Gastroesophageal sphincter (tissue), 4 donors: Measurements from ENCODE around the gene SYT15B. TPM values are rescaled to one million over a fixed set of nuclear protein-coding genes. Genes with fewer than 3 reads are reported as not detected.
"Not testable (repeated sequence)": the region's sequence is repeated elsewhere in the genome, so short reads cannot be mapped to it uniquely, and the experiment has no call there.

ENCODE experiments used
- ATAC-seq: fragments of 150-250 bp; one replicate; pipeline ENCODE4 v1.9.1; 2016; ENCODE audit warnings: mild to moderate bottlenecking, moderate library complexity
- H3K27ac ChIP-seq, 4 donors: fragments of 200-600 bp; sonication (generic) in 3 of 4; 1 replicate in 3 of 4; 2 replicates in 1 of 4; pipeline ENCODE4 v1.5.1; 2016 to 2019
- H3K27me3 ChIP-seq: fragments of 200-600 bp; sonication (generic); one replicate; pipeline ENCODE4 v1.5.1; 2019
- H3K36me3 ChIP-seq, 2 donors: fragments of 200-600 bp; sonication (generic); one replicate each; pipeline ENCODE4 v1.5.1; 2019; ENCODE audit warnings: control low read depth in 1 of 2
- H3K4me1 ChIP-seq, 3 donors: fragments of 200-600 bp; sonication (generic); 1 replicate in 2 of 3; 2 replicates in 1 of 3; pipeline ENCODE4 v1.5.1; 2016 to 2019; ENCODE audit warnings: control low read depth in 2 of 3
- H3K4me3 ChIP-seq, 2 donors: fragments of 200-600 bp; sonication (generic); one replicate each; pipeline ENCODE4 v1.5.1; 2019; ENCODE audit warnings: mild to moderate bottlenecking in 1 of 2, moderate library complexity in 1 of 2
- H3K9me3 ChIP-seq, 3 donors: fragments of 200-600 bp; sonication (generic); one replicate each; pipeline ENCODE4 v1.5.1; 2017 to 2019; ENCODE audit warnings: control low read depth in 2 of 3
- WGBS, 2 donors: methylation state at CpG; one replicate each; pipeline ENCODE4 v1.1.5; 2018; ENCODE audit warnings: low coverage in 1 of 2; 5-methylcytosine and 5-hydroxymethylcytosine counted together
- total RNA-seq, 4 donors: library from RNA; depleted of rRNA; stranded (reverse); fragments of >200 nt; gene quantifications; one replicate each; pipeline ENCODE4 v1.1.0, GENCODE V29; 2016
- TF ChIP-seq, protein P1 (sequence below), 4 experiments: fragments of 200-600 bp in 2 of 4; fragments of 450-650 bp in 2 of 4; sonication (generic) in 1 of 4; IDR thresholded peaks; one replicate each; pipeline ENCODE4 v1.5.1; 2017 to 2019; ENCODE audit warnings: antibody characterized with exemption in 4 of 4, mild to moderate bottlenecking in 2 of 4, moderate library complexity in 2 of 4

SYT15B gene
- total RNA-seq = 1 to 10 TPM; 1.4 to 4.0 (median 2.0) TPM

DNA sequence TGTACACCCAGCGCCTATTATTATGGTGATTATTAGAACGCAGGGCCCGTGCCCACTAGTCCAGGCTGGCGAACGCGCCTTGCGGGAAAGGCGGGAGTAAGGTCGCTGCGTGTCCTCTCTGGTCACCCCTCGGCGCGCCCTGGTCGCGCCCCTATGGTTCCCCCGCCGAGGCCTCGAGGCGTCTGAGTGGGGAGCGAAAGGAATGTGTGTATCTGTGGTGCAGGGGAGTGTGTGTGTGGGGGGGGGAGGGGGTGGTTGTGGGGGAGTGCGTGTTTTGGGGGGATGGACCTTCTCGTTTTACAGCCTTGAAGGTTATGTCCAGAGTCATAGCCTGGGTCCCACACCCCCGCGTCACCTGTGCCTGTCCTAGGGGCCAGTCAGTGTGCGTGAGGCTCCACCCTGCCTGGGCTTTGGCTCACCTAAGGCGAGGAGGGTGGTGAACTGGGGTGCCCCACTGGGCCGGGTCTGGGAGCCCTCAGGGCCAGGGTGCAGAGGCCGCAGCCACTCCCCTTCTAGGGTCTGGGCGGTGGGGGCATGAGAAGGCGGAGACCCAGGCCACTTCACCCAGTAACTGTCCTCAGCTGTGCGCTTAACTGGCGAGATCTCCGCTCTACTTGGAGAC, at the start of gene SYT15B:
Gene SYT15B (minus strand): TSS at position 39 of the 622 bp plus-strand sequence. CDS start 952 bp downstream, outside the sequence.
- WGBS, 2 donors = no CpG with 5 or more reads among the region's 33 CpGs
- not testable (repeated sequence) for H3K36me3 ChIP-seq, H3K9me3 ChIP-seq, ATAC-seq, H3K4me1 ChIP-seq, H3K27ac ChIP-seq
- Histone ChIP-seq H3K4me3 (peak within 1 kb of the TSS in 1 of 2 donors; percentile 36), H3K27me3 (peaks cover 13% of the 10 kb centered on the region)

DNA sequence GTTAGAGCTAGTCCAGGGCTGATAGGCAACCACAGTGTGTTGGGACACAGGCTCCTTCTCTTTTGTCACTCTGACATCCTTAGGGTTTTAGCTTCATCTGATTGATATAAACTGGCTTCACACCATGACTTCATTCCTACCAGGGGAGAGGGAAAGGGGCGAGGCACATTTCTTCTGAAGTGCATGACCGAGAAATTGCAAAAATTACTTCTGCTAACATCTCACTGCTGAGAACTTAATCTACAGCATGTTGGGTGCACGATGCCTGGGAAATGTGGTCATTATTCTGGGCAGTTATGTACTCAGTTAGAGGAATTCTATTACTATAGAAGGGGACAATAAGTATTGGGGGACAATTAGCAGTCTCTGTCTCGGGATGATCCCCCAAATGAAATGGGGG, 16.2 kb upstream of the SYT15B start:
- not testable (repeated sequence) for H3K4me1 ChIP-seq, H3K27me3 ChIP-seq, H3K36me3 ChIP-seq, H3K9me3 ChIP-seq, H3K27ac ChIP-seq, ATAC-seq, H3K4me3 ChIP-seq
- WGBS, 2 donors = no CpG with 5 or more reads among the region's 4 CpGs

DNA sequence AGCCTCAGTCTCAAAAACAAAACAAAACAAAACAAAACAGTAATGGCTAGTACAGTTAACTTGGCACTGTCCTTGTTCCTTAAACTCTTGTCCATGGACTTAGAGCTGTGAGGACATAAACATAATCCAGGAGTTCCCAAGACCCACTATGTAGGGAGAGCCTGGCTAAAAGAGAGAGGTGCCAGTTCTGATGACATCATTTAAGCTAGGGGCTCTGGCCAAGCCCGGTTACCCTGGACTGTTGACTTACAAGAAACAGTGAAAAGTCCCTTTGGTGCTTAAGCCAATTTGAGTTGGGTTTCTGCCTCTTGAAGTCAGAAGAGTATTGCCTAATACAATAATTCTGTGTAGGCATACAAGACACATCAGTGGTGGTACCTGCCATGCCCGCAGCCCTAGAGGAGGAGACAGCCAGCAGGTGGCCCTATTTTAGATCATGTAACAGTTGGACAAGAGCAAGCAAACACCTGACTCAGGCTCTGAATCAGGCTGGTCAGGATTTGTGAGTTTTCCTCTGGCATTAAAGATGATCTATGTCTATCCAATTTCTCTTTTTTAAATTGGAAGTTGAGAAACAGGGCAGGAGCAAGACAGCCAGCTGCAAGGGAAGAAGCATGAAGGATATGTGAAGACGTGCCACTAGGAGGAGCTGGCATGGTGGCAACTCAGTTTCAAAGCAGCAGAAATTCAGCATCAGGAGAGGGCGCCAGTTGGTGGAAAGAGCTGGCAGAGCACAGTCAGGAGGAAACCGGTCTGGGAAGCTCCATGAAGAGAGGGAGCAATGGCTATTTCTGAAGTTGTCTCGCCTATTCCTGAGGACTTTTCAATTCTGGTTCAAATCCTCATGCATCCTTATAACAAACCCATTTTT, 12.2 kb upstream of the SYT15B start:
- not testable (repeated sequence) for H3K4me3 ChIP-seq, H3K27ac ChIP-seq, H3K9me3 ChIP-seq, H3K36me3 ChIP-seq, H3K27me3 ChIP-seq, H3K4me1 ChIP-seq
- peak; percentile 46 for ATAC-seq
- TF ChIP-seq, protein P1, sequence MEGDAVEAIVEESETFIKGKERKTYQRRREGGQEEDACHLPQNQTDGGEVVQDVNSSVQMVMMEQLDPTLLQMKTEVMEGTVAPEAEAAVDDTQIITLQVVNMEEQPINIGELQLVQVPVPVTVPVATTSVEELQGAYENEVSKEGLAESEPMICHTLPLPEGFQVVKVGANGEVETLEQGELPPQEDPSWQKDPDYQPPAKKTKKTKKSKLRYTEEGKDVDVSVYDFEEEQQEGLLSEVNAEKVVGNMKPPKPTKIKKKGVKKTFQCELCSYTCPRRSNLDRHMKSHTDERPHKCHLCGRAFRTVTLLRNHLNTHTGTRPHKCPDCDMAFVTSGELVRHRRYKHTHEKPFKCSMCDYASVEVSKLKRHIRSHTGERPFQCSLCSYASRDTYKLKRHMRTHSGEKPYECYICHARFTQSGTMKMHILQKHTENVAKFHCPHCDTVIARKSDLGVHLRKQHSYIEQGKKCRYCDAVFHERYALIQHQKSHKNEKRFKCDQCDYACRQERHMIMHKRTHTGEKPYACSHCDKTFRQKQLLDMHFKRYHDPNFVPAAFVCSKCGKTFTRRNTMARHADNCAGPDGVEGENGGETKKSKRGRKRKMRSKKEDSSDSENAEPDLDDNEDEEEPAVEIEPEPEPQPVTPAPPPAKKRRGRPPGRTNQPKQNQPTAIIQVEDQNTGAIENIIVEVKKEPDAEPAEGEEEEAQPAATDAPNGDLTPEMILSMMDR (IDR thresholded peaks at IDR 0.05) = peak in 2 of 4 experiments; percentile 19 to 45
- WGBS, 2 donors = 0 to 15% methylated on average over 3 of the region's 6 CpGs

DNA sequence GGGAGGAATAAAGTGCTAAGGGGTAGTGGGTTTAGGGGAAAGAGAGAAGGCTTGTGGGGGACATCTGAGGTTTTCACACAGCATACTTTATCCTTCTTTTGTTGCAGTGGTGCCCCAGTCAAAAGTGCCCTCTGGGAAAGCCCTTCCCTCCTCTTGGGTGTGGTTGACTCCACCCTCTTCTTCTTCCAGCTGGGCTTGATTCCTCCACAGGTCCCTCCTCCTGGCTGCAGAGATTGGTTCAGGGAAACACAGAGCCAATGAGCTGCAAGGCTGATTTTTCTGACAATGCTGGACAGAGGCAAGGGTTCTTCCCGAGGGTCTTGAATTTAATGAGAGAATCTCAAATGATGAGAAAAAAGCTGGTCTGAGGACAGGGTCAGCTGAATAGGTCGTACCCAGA, 7.4 kb upstream of the SYT15B start:
- not testable (repeated sequence) for H3K36me3 ChIP-seq, H3K27me3 ChIP-seq, ATAC-seq, H3K27ac ChIP-seq, H3K4me1 ChIP-seq, H3K4me3 ChIP-seq, H3K9me3 ChIP-seq
- WGBS, 2 donors = no CpG with 5 or more reads among the region's 2 CpGs

DNA sequence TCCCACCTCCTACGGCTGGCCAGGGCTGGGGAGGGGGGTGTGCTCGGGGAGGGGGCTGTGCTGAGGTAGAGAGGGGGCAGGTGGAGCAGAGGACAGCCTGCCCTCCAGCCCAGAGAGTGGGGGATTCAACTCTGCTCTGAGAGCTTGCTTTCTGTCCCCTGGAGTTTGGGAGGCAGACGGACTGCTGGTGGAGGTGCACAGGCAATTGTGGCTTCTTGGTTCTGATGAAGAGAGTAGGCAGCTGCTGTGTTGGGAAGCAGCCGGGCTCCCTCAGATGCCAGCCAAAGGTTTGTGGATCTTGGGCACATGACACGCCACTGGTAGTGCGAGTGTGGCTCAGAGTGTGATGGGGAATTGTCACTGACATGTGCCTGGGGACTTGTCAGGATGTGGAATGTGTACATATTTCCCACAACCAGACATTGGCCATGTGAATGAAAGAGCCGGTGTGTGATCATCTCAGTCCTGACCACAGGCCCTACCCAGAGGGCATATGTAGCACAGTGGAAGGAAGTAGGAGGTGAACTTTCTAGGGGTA, 5.3 kb upstream of the SYT15B start:
- not testable (repeated sequence) for H3K9me3 ChIP-seq, H3K27me3 ChIP-seq, H3K4me1 ChIP-seq, H3K36me3 ChIP-seq, H3K27ac ChIP-seq, H3K4me3 ChIP-seq, ATAC-seq
- WGBS, 2 donors = no CpG with 5 or more reads among the region's 7 CpGs

DNA sequence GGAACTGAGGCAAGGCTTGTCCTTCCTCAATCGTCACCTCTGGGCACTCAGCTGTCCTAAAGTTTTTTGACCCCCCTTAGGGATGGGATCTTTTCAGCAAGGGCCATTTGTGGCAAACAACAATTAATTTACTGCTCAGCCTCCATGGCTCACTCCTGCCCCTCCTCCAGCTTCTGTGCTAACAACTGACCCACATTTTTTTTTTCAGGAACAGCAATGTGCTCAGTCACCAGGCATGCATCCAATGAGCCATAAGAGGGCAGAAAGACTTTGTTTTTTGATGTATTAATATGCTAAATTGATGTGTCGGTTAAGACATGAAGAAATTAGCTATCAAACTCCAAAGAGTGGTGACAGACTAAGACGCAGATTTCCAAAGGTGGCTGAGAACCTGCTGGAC, 4.7 kb upstream of the SYT15B start:
- not testable (repeated sequence) for H3K27ac ChIP-seq, H3K27me3 ChIP-seq, H3K4me3 ChIP-seq, ATAC-seq, H3K9me3 ChIP-seq, H3K36me3 ChIP-seq, H3K4me1 ChIP-seq
- 14% methylated on average over 1 of the region's 3 CpGs; no CpG with 5 or more reads in 1 of the 2 donors for WGBS, 2 donors

DNA sequence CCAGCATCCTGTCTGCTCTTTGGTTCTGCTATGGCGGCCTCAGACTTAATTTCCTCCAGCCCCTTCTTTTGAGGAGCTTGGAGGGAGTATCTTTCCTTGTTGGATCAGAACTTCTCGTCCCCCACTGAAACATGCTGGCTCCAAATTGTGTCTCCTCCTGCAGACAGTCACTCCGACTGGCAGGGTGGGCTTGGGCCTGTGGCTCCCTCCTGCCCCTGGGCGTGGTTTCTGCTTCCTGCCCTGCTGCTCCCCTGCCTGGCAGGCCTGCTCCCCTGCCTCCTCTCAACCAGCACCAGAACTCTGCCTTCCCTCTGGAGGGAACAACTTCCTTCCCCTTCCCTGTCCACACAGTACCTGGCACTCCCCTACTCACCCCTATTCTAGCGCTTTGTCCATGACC, 3.8 kb upstream of the SYT15B start:
- H3K4me3 ChIP-seq, H3K9me3 ChIP-seq, H3K4me1 ChIP-seq, H3K36me3 ChIP-seq, H3K27ac ChIP-seq: not testable (repeated sequence)
- peak; percentile 3 for ATAC-seq
- H3K27me3 ChIP-seq = peaks cover 13% of the 10 kb centered on the region
- 38% methylated on average over 2 of the region's 5 CpGs; no CpG with 5 or more reads in 1 of the 2 donors for WGBS, 2 donors

DNA sequence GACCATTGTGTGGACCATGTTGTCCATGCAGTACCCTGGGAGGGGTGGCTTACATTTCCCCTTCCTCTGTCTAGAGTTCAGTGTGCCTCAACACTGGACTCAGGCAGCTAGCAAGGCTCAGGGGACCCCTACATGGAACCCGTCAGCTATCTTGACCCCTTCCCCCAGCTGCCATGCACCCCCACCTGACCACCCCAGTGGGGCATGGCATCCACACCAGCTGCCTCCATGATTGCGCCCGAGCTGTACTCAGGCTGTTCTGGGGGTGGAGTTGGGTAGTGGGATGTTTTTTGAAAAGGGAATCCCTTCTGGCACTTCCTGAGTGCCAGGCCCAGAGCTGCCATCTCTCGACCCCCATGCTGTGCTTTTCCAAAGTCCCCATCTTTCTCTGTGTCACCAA, 1.8 kb upstream of the SYT15B start:
- no CpG with 5 or more reads among the region's 4 CpGs for WGBS, 2 donors
- not testable (repeated sequence) for H3K4me3 ChIP-seq, H3K36me3 ChIP-seq, ATAC-seq, H3K9me3 ChIP-seq, H3K4me1 ChIP-seq, H3K27ac ChIP-seq
- H3K27me3 ChIP-seq = peaks cover 13% of the 10 kb centered on the region

DNA sequence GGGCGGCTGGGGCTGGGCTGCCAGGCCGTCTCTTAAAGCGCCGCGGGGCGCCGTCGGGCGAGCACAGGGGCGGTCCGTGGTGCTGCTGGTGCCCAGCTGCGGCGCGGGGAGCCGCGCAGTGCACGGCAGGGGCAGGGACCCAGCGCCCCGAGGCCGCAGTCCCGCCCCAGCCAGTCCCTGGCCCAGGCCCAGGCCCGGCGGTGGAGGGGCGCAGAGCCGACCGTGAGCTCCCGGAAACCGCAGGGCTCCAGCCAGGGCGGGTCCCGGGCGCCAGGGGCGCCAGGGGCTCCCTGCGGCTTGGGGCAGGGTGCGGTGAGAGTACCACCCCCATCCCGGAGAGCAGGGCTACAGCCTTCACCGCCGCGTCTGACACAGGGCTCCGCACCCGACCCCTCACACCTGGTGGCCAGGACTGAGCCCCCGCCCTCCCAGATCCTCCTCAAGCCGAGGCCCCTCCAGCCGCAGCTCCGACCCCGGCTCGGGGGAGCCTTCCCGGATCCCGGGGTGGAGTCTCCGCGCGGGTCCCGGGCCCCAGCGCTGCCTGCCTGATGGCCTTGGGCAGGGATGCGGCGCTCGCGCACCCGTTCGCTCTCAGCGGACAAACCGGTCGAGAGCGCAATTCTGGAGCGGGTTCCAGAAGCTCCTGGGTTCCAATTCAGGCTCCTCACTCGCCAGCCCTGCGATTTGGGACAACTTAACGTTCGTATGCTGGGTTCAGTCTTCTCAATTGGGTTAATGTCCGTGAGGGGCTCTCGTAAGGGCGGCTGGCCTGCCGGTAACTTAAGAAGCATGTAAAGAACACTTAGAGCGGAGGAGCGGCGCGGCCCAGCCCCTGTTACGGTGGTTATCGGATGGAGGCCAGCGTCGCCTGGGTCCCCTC, 478 bp downstream of the SYT15B start:
- no CpG with 5 or more reads among the region's 80 CpGs for WGBS, 2 donors
- peak; percentile 21 for ATAC-seq
- H3K36me3 ChIP-seq, H3K27ac ChIP-seq, H3K4me1 ChIP-seq, H3K9me3 ChIP-seq: not testable (repeated sequence)
- Histone ChIP-seq H3K27me3 (peaks cover 13% of the 10 kb centered on the region), H3K4me3 (peak overlapping the region in 1 of 2 donors; percentile 36)

DNA sequence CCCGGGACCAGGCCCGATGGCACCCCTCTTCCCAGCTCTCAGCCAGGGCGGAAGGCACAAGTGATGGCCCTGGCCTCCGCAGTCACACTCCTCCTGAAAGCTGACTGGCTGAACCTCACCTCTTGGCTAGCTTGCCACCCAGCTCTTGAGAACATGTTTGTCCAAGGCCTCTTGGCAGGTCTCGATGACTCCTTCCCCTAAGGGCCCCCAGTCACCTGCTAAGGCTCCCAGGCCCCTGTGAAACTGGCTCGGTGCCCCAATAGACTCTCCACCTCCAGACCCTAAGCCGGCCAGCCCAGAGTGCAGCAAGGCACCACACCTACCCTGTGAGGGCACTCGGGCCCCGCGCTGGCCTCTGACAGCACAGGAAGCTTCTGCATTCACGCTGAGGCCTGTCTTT, 4.5 kb downstream of the SYT15B start:
- H3K27ac ChIP-seq, ATAC-seq, H3K9me3 ChIP-seq, H3K4me3 ChIP-seq, H3K4me1 ChIP-seq, H3K36me3 ChIP-seq: not testable (repeated sequence)
- WGBS, 2 donors = no CpG with 5 or more reads among the region's 11 CpGs
- peaks cover 13% of the 10 kb centered on the region for H3K27me3 ChIP-seq

DNA sequence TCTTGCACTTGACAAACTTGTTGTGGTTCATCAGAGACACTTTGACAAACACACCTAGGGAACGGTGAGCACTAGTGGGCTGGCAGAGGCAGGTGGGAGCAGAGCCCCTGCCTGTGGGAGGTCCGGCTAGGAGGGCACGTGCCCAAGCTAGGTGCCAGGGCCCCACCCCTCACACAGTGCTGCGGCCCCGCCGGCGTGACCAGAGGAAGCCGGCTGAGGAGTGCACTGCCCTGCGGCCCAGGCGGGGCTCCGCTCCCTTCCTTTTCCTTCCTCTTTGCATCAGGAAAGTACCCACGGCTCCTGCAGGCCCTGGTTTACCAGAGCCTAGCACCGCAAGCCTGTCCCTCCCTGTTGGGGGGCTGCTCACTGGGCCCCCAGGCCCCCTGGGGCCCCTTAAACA, 7.2 kb downstream of the SYT15B start:
- not testable (repeated sequence) for H3K27me3 ChIP-seq

DNA sequence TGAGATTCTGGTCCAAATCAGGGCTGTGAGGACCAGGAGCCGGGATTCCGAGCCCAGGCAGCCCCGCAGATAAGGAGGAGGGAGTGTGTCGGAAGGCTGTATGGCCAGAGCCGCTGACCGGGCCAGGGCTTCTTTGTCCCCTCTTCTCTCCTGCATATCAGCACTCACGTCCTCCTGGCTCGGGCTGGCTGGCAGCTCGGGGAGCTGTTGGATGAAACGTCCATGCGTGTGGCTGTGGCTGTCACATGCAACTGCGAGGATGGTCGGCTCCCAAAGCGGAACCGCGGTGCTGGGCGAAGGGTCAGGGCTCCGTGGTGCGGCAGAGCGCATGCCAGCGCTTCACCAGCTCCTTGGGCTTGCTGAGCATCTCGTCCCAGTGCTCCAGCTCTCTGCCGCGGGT, 9.5 kb downstream of the SYT15B start:
- not testable (repeated sequence) for H3K4me3 ChIP-seq, H3K27me3 ChIP-seq, H3K9me3 ChIP-seq, ATAC-seq, H3K27ac ChIP-seq, H3K4me1 ChIP-seq, H3K36me3 ChIP-seq
- WGBS, 2 donors = no CpG with 5 or more reads among the region's 24 CpGs

More for the DNA sequence above, 7.2 kb downstream of the SYT15B start:
- ATAC-seq, H3K9me3 ChIP-seq, H3K27ac ChIP-seq, H3K4me3 ChIP-seq, H3K4me1 ChIP-seq, H3K36me3 ChIP-seq: not testable (repeated sequence)
- no CpG with 5 or more reads among the region's 13 CpGs for WGBS, 2 donors
